SH-SY5Y (cell line): ENCODE results near the gene SLC26A8.

Experiments
- GATA2 ChIP-seq: IDR thresholded peaks from 2 replicates; pipeline ENCODE4 v1.6.1; 2011; ENCODE audit warnings: mild to moderate bottlenecking, low read depth, low read length
- GATA3 ChIP-seq: IDR thresholded peaks from 2 replicates; pipeline ENCODE4 v1.6.1; 2011; ENCODE audit warnings: low read depth, mild to moderate bottlenecking, low read length, moderate library complexity

- TF ChIP-seq GATA2 (no peak), GATA3 (no peak)
Measured at GRCh38 chr6:36018339-36018738, 6.1 kb downstream of the SLC26A8 start.
